H1 (cell line): ENCODE measurements around the gene MPRIP. TPM values are rescaled to one million over a fixed set of nuclear protein-coding genes. Genes with fewer than 3 reads are reported as not detected.

Experiments
- CTCF ChIA-PET: fragments of 300-600 bp; sonication (Branson Sonifier 250); formaldehyde crosslinking; loops from one replicate; lab custom pipeline; 2021; ENCODE audit not compliant: partially characterized antibody; lab: Charles Lee
- POLR2A ChIA-PET: fragments of 300-600 bp; sonication (Branson Sonifier 250); formaldehyde crosslinking; loops from one replicate; lab custom pipeline; 2021; ENCODE audit warnings: inconsistent platforms; ENCODE audit not compliant: partially characterized antibody; lab: Charles Lee
- DNase-seq, 2 experiments: peaks; one replicate each; pipeline versions ENCODE4 v3.0.0 to v3.0.0-alpha.2; 2010 to 2022; ENCODE audit warnings: low spot score in 2 of 2, low read depth in 1 of 2, mixed read lengths in 1 of 2
- FAIRE-seq: peaks from 2 replicates; lab custom pipeline; 2011; peaks lifted over from hg19 to GRCh38; lab: Jason Lieb, UNC
- H2AFZ ChIP-seq: 2 replicates; pipeline ENCODE4 v1.8.1; 2012; ENCODE audit warnings: low read length, inconsistent platforms
- H2AK5ac ChIP-seq: 2 replicates; pipeline ENCODE4 v1.6.1; 2013; ENCODE audit warnings: low read depth, low read length
- H2BK120ac ChIP-seq: replicated peaks from 2 replicates; pipeline ENCODE3; 2013; ENCODE audit warnings: low read depth, low read length, inconsistent platforms
- H2BK12ac ChIP-seq: 2 replicates; pipeline ENCODE4 v1.6.1; 2013; ENCODE audit warnings: low read depth, low read length
- H2BK15ac ChIP-seq: 2 replicates; pipeline ENCODE4 v1.6.1; 2013; ENCODE audit warnings: low read length
- H2BK20ac ChIP-seq: 2 replicates; pipeline ENCODE4 v1.6.1; 2013; ENCODE audit warnings: low read length
- H2BK5ac ChIP-seq: 2 replicates; pipeline ENCODE4 v1.6.1; 2013; ENCODE audit warnings: low read depth, low read length
- H3K14ac ChIP-seq: 2 replicates; pipeline ENCODE4 v1.6.1; 2013; ENCODE audit warnings: inconsistent platforms; ENCODE audit not compliant: insufficient read length
- H3K18ac ChIP-seq: 2 replicates; pipeline ENCODE4 v1.6.1; 2013; ENCODE audit warnings: low read length; ENCODE audit errors: extremely low read depth
- H3K23ac ChIP-seq: 2 replicates; pipeline ENCODE4 v1.6.1; 2013; ENCODE audit warnings: inconsistent platforms; ENCODE audit not compliant: insufficient read length
- H3K23me2 ChIP-seq: 2 replicates; pipeline ENCODE4 v1.6.1; 2013; ENCODE audit warnings: low read depth, low read length
- H3K27ac ChIP-seq: 2 replicates; pipeline ENCODE4 v1.6.1; 2011; ENCODE audit warnings: low read depth, low read length, inconsistent platforms
- H3K27me3 ChIP-seq, 4 experiments: replicated peaks in 1 of 4; 1 replicate in 1 of 4; 2 replicates in 3 of 4; pipeline versions ENCODE4 v1.6.1 to v1.8.1; 2011 to 2013; ENCODE audit warnings: low read length in 3 of 4, mild to moderate bottlenecking in 3 of 4, inconsistent platforms in 2 of 4, mixed read lengths in 2 of 4, moderate library complexity in 1 of 4; ENCODE audit not compliant: control insufficient read depth in 3 of 4, insufficient read depth in 3 of 4; ENCODE audit errors: extremely low read depth in 1 of 4
- H3K36me3 ChIP-seq, 4 experiments: 2 replicates each; pipeline versions ENCODE4 v1.6.1 to v1.8.1; 2011 to 2013; ENCODE audit warnings: mild to moderate bottlenecking in 4 of 4, low read length in 3 of 4, moderate library complexity in 2 of 4, control low read depth in 1 of 4, inconsistent platforms in 1 of 4; ENCODE audit not compliant: insufficient read depth in 4 of 4, control insufficient read depth in 2 of 4
- H3K4ac ChIP-seq: replicated peaks from 2 replicates; pipeline ENCODE3; 2013; ENCODE audit warnings: low read length, low read depth, mixed read lengths, inconsistent platforms; ENCODE audit not compliant: insufficient read length
- H3K4me1 ChIP-seq, 4 experiments: replicated peaks in 1 of 4; 1 replicate in 1 of 4; 2 replicates in 3 of 4; pipeline versions ENCODE4 v1.6.1 to v1.8.1; 2011 to 2013; ENCODE audit warnings: low read length in 3 of 4, inconsistent platforms in 2 of 4, mixed read lengths in 1 of 4; ENCODE audit not compliant: insufficient read depth in 4 of 4, control insufficient read depth in 3 of 4
- H3K4me2 ChIP-seq, 2 experiments: 2 replicates each; pipeline versions ENCODE4 v1.6.1 to v1.8.1; 2011 to 2013; ENCODE audit warnings: low read depth in 2 of 2, low read length in 2 of 2, control low read depth in 1 of 2, inconsistent platforms in 1 of 2, mild to moderate bottlenecking in 1 of 2; ENCODE audit not compliant: insufficient read depth in 1 of 2
- H3K4me3 ChIP-seq, 4 experiments: fragments of 200-600, 300-600 bp in 1 of 4; sonication (generic), shearing (Covaris generic), sonication (Bioruptor Twin) in 1 of 4; 2 replicates each; pipeline versions ENCODE4 v1.5.1 to v1.8.1; 2011 to 2016; ENCODE audit warnings: low read length in 4 of 4, low read depth in 3 of 4, control low read depth in 2 of 4, inconsistent platforms in 2 of 4, mild to moderate bottlenecking in 2 of 4, mixed read lengths in 1 of 4, moderate library complexity in 1 of 4; ENCODE audit not compliant: insufficient read depth in 2 of 4; ENCODE audit errors: extremely low read depth in 1 of 4
- H3K56ac ChIP-seq: replicated peaks from 2 replicates; pipeline ENCODE3; 2013; ENCODE audit warnings: low read depth, mild to moderate bottlenecking, mixed read lengths, low read length, inconsistent platforms; ENCODE audit not compliant: insufficient read length
- H3K79me1 ChIP-seq: 2 replicates; pipeline ENCODE4 v1.6.1; 2013; ENCODE audit warnings: low read depth, low read length, control low read depth
- H3K79me2 ChIP-seq, 2 experiments: 2 replicates each; pipeline versions ENCODE4 v1.6.1 to v1.8.1; 2012 to 2013; ENCODE audit warnings: low read length in 2 of 2, mild to moderate bottlenecking in 2 of 2, inconsistent platforms in 1 of 2; ENCODE audit not compliant: insufficient read depth in 2 of 2, control insufficient read depth in 1 of 2
- H3K9ac ChIP-seq, 4 experiments: replicated peaks in 1 of 4; 1 replicate in 1 of 4; 2 replicates in 3 of 4; pipeline versions ENCODE4 v1.6.1 to v1.8.1; 2011 to 2013; ENCODE audit warnings: low read depth in 3 of 4, low read length in 3 of 4, control low read depth in 2 of 4, mild to moderate bottlenecking in 2 of 4, moderate library complexity in 2 of 4, inconsistent platforms in 1 of 4; ENCODE audit errors: extremely low read depth in 1 of 4
- H3K9me3 ChIP-seq, 2 experiments: 2 replicates each; pipeline versions ENCODE4 v1.6.1 to v1.8.1; 2012 to 2013; ENCODE audit warnings: mild to moderate bottlenecking in 2 of 2, moderate library complexity in 2 of 2, control low read depth in 1 of 2, inconsistent platforms in 1 of 2, low read depth in 1 of 2, low read length in 1 of 2, mixed read lengths in 1 of 2; ENCODE audit not compliant: insufficient read depth in 2 of 2
- H4K20me1 ChIP-seq, 2 experiments: replicated peaks in 1 of 2; 2 replicates each; pipeline versions ENCODE3 to v1.8.1; 2011 to 2013; ENCODE audit warnings: inconsistent platforms in 2 of 2, low read length in 2 of 2, mild to moderate bottlenecking in 1 of 2; ENCODE audit not compliant: insufficient read depth in 2 of 2, control insufficient read depth in 1 of 2
- H4K5ac ChIP-seq: 2 replicates; pipeline ENCODE4 v1.6.1; 2013; ENCODE audit warnings: low read length, low read depth, mixed read lengths, inconsistent platforms; ENCODE audit not compliant: insufficient read length
- H4K8ac ChIP-seq: 2 replicates; pipeline ENCODE4 v1.8.0; 2013; ENCODE audit warnings: mild to moderate bottlenecking, moderate library complexity, low read length, inconsistent platforms; ENCODE audit not compliant: insufficient read depth; ENCODE audit errors: extremely low read depth
- H4K91ac ChIP-seq: replicated peaks from 2 replicates; pipeline ENCODE3; 2013; ENCODE audit warnings: low read length, mixed read lengths, inconsistent platforms; ENCODE audit not compliant: insufficient read length
- BACH1 ChIP-seq: IDR thresholded peaks from 2 replicates; pipeline ENCODE4 v1.6.1; 2012; ENCODE audit warnings: low read length, improper control_type of control experiment
- CBX5 ChIP-seq: fragments of 300-800, 300-1000 bp; sonication (generic); IDR thresholded peaks from 2 replicates; pipeline ENCODE4 v1.7.1; 2016; ENCODE audit warnings: antibody characterized with exemption, low read length, low read depth
- HDAC2 ChIP-seq, 2 experiments: fragments of 300-600 bp in 1 of 2; sonication (generic) in 1 of 2; IDR thresholded peaks; 2 replicates each; pipeline ENCODE4 v1.6.1; 2011 to 2012; ENCODE audit warnings: low read depth in 2 of 2, low read length in 2 of 2, mild to moderate bottlenecking in 2 of 2, moderate library complexity in 2 of 2, borderline replicate concordance in 1 of 2, inconsistent platforms in 1 of 2
- KDM4A ChIP-seq: IDR thresholded peaks from one replicate; pipeline ENCODE4 v1.7.1; 2012; ENCODE audit warnings: low read depth, mild to moderate bottlenecking, moderate library complexity, low read length, inconsistent platforms; ENCODE audit not compliant: severe bottlenecking
- KDM5A ChIP-seq: fragments of 200-600 bp; IDR thresholded peaks from 2 replicates; pipeline ENCODE4 v1.7.1; 2012; ENCODE audit warnings: mild to moderate bottlenecking, low read length, inconsistent platforms, mixed read lengths
- NANOG ChIP-seq: IDR thresholded peaks from 2 replicates; pipeline ENCODE4 v1.6.1; 2011; ENCODE audit warnings: low read length, low read depth, mild to moderate bottlenecking, inconsistent platforms; ENCODE audit not compliant: insufficient read depth, poor library complexity, severe bottlenecking
- SUZ12 ChIP-seq: fragments of 200-600 bp; sonication (generic); IDR thresholded peaks from 2 replicates; pipeline ENCODE4 v1.6.1; 2012; ENCODE audit warnings: mild to moderate bottlenecking, inconsistent platforms, low read length, moderate library complexity, mixed read lengths
- TBP ChIP-seq: IDR thresholded peaks from 2 replicates; pipeline ENCODE4 v1.6.1; 2011; ENCODE audit warnings: low read depth, low read length, improper control_type of control experiment
- WGBS, 2 experiments: shearing (Covaris generic) in 1 of 2; methylation state at CpG; one replicate each; pipeline versions ENCODE4 v1.1.6 to v1.1.7; 2013 to 2015; ENCODE audit warnings: low lambda C conversion rate in 2 of 2, mixed read lengths in 2 of 2, inconsistent platforms in 1 of 2, low coverage in 1 of 2, missing lambda C conversion rate in 1 of 2; ENCODE audit not compliant: insufficient replicate concordance in 2 of 2, insufficient coverage in 1 of 2, insufficient read length in 1 of 2; ENCODE audit errors: extremely low coverage in 1 of 2, missing lambda C conversion rate in 1 of 2; 5-methylcytosine and 5-hydroxymethylcytosine counted together
- polyA plus RNA-seq, 7 experiments: library from polyadenylated mRNA; depleted of rRNA in 3 of 7; stranded (reverse) in 5 of 7; unstranded in 2 of 7; fragments of >200 nt in 5 of 7; fragments of 200-250 nt in 2 of 7; gene quantifications; 1 replicate in 5 of 7; 2 replicates in 1 of 7; 4 replicates in 1 of 7; pipeline versions ENCODE4 v1.2.1 to v1.2.3, GENCODE V29; 2011 to 2013; ENCODE audit warnings: missing spikeins in 2 of 7, mixed read lengths in 2 of 7
- total RNA-seq: library from RNA; stranded (reverse); fragmentation: NEBNext Ultra II Directional; extraction: Animal tissue kit (Norgen Biotek cat#: 25700); gene quantifications from 2 replicates; pipeline ENCODE4 v1.2.1, GENCODE V29; 2021

Gene MPRIP
- total and polyA plus RNA-seq, 2 of the 8 experiments (the other 6 are each of a cell fraction or from before 2014, with no cell fraction given) = 48.6 to 146 TPM

DNA sequence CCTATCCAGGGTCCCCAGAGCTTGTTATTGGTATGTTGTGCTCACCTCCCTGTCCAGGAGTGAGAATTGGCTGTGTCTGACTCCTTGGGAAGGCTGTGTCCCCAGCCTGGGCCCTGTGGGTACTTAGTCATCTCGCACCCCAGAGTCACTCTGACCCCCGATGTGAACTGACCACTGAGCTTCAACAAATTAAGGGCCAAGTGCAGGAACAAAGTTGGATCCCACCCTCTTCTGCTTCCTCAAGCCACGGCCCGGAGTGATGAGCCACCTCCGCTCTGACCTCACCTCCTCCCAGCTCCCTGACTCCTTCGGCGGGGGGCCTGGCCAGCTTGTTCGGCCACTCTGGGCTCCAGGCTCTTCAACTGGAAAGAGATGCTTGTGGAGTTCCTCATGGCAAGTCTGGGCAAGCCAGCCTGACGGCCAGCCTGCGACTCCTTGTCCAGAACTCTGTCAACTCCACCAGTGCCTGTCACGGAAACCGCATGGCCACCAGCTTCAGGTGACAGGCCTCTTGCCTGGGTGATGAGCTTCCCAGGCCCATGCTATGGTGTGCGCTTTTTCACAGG lies 22.3 kb upstream of the MPRIP start:
- H3K4ac ChIP-seq = no peak overlapping the region
- no peak overlapping the region for H2BK12ac ChIP-seq
- H3K14ac ChIP-seq = no peak overlapping the region
- TF ChIP-seq NANOG (no peak), BACH1 (no peak), KDM4A (no peak), HDAC2 (IDR thresholded peaks at IDR 0.05; ENCODE audit: borderline replicate concordance in 1 of 2, low read depth in 2 of 2, low read length in 2 of 2) (no peak), TBP (no peak), KDM5A (no peak), CBX5 (no peak), SUZ12 (no peak)
- H3K79me2 ChIP-seq = no peaks in the 10 kb centered on the region
- H3K4me3 ChIP-seq = no peak overlapping the region
- no peaks in the 10 kb centered on the region for H3K27me3 ChIP-seq
- no peak overlapping the region for H2BK15ac ChIP-seq
- no peak overlapping the region for H4K5ac ChIP-seq
- H2BK120ac ChIP-seq = no peak overlapping the region
- POLR2A ChIA-PET = interaction anchor here (1.1 kb wide), 1 partner anchor 20 kb away, joined by 3 read pairs; no protein-coding TSS in a partner anchor
- H4K20me1 ChIP-seq = no peaks in the 10 kb centered on the region
- no peaks in the 10 kb centered on the region for H3K79me1 ChIP-seq
- no peak overlapping the region for H2BK5ac ChIP-seq
- H3K4me1 ChIP-seq = no peaks in the 10 kb centered on the region; a peak in 3 of 7 replicates
- H3K36me3 ChIP-seq = no peaks in the 10 kb centered on the region
- no peak overlapping the region for H2BK20ac ChIP-seq
- FAIRE-seq (no peak), DNase-seq (no peak)
- H3K27ac ChIP-seq = no peak overlapping the region
- H3K56ac ChIP-seq = no peak overlapping the region
- no peaks in the 10 kb centered on the region for H3K9me3 ChIP-seq
- no peak overlapping the region for H2AFZ ChIP-seq
- H2AK5ac ChIP-seq = no peak overlapping the region
- H4K8ac ChIP-seq = no peak overlapping the region; the same call in 1 of the 2 replicates
- H3K23me2 ChIP-seq = no peaks in the 10 kb centered on the region
- no peak overlapping the region for H3K23ac ChIP-seq
- H3K9ac ChIP-seq = no peak overlapping the region
- no peak overlapping the region; the same call in 1 of the 2 replicates for H3K18ac ChIP-seq
- WGBS, 2 experiments = 94% methylated on average over 13 of the region's 13 CpGs; no CpG with 5 or more reads in 1 of the 2 experiments
- H4K91ac ChIP-seq = peak overlapping the region; percentile 19
- no peak overlapping the region for H3K4me2 ChIP-seq
- CTCF ChIA-PET = interaction anchor here (0.6 to 2.1 kb wide), 7 partner anchors 10 to 122 kb away, joined by 3 to 5 read pairs (median 4); no protein-coding TSS in a partner anchor
